Measurements from ENCODE around the gene SLC34A2.

Gene SLC34A2

DNA sequence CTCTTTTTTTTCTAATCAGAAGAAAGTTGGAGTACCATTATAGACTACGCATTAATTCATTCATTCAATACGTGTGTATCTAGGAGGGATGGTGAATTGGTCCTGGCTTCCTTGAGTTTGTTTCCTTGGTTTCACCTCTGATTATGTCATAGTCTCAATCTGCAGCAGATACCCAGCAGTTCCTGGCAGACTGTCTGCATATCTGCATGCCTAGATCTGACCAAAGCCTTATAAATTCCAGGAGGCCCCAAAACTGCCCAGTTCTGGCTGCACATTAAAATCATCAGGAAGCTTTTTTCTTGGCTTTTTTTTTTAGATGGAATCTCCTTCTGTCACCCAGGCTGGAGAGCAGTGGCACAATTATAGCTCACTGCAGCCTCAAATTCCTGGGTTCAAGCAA, 27.2 kb upstream of the SLC34A2 start:
- TF ChIP-seq, protein P1, sequence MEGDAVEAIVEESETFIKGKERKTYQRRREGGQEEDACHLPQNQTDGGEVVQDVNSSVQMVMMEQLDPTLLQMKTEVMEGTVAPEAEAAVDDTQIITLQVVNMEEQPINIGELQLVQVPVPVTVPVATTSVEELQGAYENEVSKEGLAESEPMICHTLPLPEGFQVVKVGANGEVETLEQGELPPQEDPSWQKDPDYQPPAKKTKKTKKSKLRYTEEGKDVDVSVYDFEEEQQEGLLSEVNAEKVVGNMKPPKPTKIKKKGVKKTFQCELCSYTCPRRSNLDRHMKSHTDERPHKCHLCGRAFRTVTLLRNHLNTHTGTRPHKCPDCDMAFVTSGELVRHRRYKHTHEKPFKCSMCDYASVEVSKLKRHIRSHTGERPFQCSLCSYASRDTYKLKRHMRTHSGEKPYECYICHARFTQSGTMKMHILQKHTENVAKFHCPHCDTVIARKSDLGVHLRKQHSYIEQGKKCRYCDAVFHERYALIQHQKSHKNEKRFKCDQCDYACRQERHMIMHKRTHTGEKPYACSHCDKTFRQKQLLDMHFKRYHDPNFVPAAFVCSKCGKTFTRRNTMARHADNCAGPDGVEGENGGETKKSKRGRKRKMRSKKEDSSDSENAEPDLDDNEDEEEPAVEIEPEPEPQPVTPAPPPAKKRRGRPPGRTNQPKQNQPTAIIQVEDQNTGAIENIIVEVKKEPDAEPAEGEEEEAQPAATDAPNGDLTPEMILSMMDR (IDR thresholded peaks at IDR 0.05; ENCODE audit: control insufficient read depth, extremely low read depth, insufficient read depth): no peak
- no peak overlapping the region for H3K4me3 ChIP-seq (ENCODE audit: low read depth, low read length)
- DNase-seq (ENCODE audit: low read depth): no peak

DNA sequence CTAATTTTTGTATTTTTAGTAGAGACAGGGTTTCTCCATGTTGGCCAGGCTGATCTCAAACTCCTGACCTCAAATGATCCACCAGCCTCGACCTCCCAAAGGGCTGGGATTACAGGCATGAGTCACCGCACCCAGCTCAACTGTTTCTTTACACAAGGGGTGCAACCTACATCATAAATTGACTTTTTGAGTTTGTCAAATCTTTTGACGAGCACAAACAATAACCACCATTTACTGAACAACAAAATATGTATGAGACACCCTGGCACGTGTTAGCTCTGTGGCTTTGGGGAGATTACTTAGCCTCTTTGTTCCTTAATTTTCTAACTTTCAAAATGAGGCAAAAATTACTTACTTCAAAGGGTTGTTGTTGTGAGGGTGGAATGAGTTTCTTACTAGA, 23.5 kb upstream of the SLC34A2 start:
- no peak for DNase-seq (ENCODE audit: low read depth)

DNA sequence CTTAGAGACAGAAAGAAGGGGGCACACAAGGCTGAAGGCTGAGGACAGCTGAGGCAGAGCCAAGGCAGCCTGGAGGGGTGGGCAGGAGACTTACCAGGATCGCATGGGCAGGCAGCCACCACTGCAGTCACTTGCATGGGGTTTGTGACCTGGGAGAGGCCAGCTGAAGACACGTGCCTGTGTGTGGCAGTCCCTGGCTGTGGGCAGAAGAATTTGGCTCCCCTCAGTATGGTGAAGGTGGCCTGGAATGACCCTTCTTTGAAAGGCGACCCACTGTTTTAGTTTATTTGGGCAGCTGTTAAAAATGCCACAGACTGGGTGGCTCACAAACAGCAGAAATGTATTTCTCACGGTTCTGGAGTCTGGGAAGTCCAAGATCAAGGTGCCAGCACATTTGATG, 22.1 kb upstream of the SLC34A2 start:
- no peak for DNase-seq (ENCODE audit: low read depth)
- TF ChIP-seq, protein P1 (IDR thresholded peaks at IDR 0.05; ENCODE audit: control insufficient read depth, extremely low read depth, insufficient read depth): no peak
- no peak overlapping the region for H3K4me3 ChIP-seq (ENCODE audit: low read depth, low read length)

More for the DNA sequence above, 23.5 kb upstream of the SLC34A2 start:
- TF ChIP-seq, protein P1 (IDR thresholded peaks at IDR 0.05; ENCODE audit: control insufficient read depth, extremely low read depth, insufficient read depth): no peak
- H3K4me3 ChIP-seq (ENCODE audit: low read depth, low read length): no peak overlapping the region

DNA sequence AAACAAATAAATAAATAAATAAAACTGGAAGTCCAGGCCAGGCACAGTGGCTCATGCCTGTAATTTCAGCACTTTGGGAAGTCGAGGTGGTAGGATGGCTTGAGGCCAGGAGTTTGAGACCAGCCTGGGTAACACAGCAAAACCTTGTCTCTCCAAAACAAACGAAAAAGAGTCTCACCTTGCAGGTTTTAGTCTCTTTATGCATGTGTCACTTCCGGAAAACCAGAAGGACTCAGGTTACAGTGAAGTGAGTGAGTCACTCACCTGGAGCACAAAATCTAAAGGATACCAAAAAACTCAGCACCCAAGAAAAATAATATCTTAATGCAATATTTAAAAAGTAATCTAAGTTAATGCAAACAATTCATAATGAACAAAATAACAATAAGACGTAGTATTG, 20.1 kb upstream of the SLC34A2 start:
- no peak overlapping the region for H3K4me3 ChIP-seq (ENCODE audit: low read depth, low read length)
- DNase-seq (ENCODE audit: low read depth): peak; percentile 7
- TF ChIP-seq, protein P1 (IDR thresholded peaks at IDR 0.05; ENCODE audit: control insufficient read depth, extremely low read depth, insufficient read depth): no peak

DNA sequence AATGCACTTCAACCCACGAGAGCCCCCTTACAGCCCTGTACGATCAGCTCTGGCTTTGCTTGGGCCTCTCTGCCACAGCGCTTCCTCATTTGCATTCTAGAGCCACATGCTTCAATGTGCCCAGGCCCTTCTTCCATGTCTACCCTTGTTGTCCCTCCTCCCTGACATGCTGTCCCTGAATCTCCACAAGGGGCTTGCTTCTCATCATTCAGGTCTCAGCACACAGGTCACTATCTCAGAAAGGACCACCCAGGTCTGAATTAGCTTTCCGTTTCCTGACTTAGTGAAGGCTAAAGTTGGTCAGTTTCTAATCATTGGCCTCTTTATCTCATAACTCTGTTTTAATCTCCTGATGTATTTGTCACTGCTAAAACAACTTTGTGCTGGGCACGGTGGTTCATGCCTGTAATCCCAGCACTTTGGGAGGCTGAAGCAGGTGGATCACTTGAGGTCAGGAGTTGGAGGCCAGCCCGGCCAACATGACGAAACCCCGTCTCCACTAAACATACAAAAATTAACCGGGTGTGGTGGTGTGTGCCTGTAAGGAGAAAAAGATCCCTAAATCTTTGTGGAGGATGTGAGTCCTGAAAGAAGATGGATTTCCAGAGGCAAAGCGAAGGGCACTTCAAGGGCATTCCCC, 17.9 kb upstream of the SLC34A2 start:
- no peak for DNase-seq (ENCODE audit: low read depth)
- TF ChIP-seq, protein P1 (IDR thresholded peaks at IDR 0.05; ENCODE audit: control insufficient read depth, extremely low read depth, insufficient read depth): no peak
- no peak overlapping the region for H3K4me3 ChIP-seq (ENCODE audit: low read depth, low read length)

- H3K4me3 ChIP-seq (ENCODE audit: low read depth, low read length): no peak overlapping the region
- TF ChIP-seq, protein P1 (IDR thresholded peaks at IDR 0.05; ENCODE audit: control insufficient read depth, extremely low read depth, insufficient read depth): no peak
Measured at GRCh38 chr4:25638221-25638601, 17.4 kb upstream of the SLC34A2 start.

GRCh38 chr4:25638806-25639205, 16.8 kb upstream of the SLC34A2 start:
- no peak for DNase-seq (ENCODE audit: low read depth)
- H3K4me3 ChIP-seq (ENCODE audit: low read depth, low read length): no peak overlapping the region
- TF ChIP-seq, protein P1 (IDR thresholded peaks at IDR 0.05; ENCODE audit: control insufficient read depth, extremely low read depth, insufficient read depth): no peak

More at GRCh38 chr4:25638221-25638601, 17.4 kb upstream of the SLC34A2 start:
- DNase-seq (ENCODE audit: low read depth): no peak
